Common myeloid progenitor, CD34-positive (primary cell): ENCODE data around the gene AKAP13.
A peak's percentile ranks its signal among the peaks of the same experiment; 100 is the strongest.

Experiments used
- CTCF ChIA-PET: fragments of 350-600 bp; sonication (Branson Sonifier 250); formaldehyde crosslinking; loops from one replicate; lab custom pipeline; 2021; ENCODE audit warnings: antibody characterized with exemption; lab: Charles Lee
- POLR2A ChIA-PET: fragments of 350-600 bp; sonication (Branson Sonifier 250); formaldehyde crosslinking; loops from one replicate; lab custom pipeline; 2021; ENCODE audit warnings: antibody characterized with exemption; lab: Charles Lee
- DNase-seq, 3 donors: peaks; one replicate each; pipeline versions ENCODE4 v3.0.0 to v3.0.0-alpha.2; 2013
- H3K27ac ChIP-seq, 2 experiments: 1 replicate in 1 of 2; 2 replicates in 1 of 2; pipeline ENCODE4 v1.7.0; 2013; ENCODE audit warnings: inconsistent platforms in 2 of 2, low read length in 2 of 2, mild to moderate bottlenecking in 2 of 2, low read depth in 1 of 2, moderate library complexity in 1 of 2; ENCODE audit not compliant: severe bottlenecking in 2 of 2, insufficient read depth in 1 of 2, poor library complexity in 1 of 2
- H3K27me3 ChIP-seq, 5 experiments: replicated peaks in 2 of 5; 1 replicate in 3 of 5; 2 replicates in 2 of 5; pipeline versions ENCODE4 v1.6.1 to v1.7.0; 2013; ENCODE audit warnings: low read length in 4 of 5, mild to moderate bottlenecking in 2 of 5, moderate library complexity in 2 of 5, inconsistent platforms in 1 of 5; ENCODE audit not compliant: insufficient read depth in 5 of 5, control insufficient read depth in 4 of 5
- H3K36me3 ChIP-seq, 4 experiments: 1 replicate in 2 of 4; 2 replicates in 2 of 4; pipeline versions ENCODE4 v1.6.1 to v1.7.0; 2013; ENCODE audit warnings: low read length in 3 of 4, control low read depth in 1 of 4, mild to moderate bottlenecking in 1 of 4; ENCODE audit not compliant: control insufficient read depth in 4 of 4, insufficient read depth in 4 of 4
- H3K4me1 ChIP-seq, 4 experiments: 1 replicate in 3 of 4; 2 replicates in 1 of 4; pipeline versions ENCODE4 v1.6.1 to v1.7.1; 2013; ENCODE audit warnings: low read length in 3 of 4, mild to moderate bottlenecking in 3 of 4, control low read depth in 1 of 4, inconsistent platforms in 1 of 4, moderate library complexity in 1 of 4; ENCODE audit not compliant: control insufficient read depth in 4 of 4, insufficient read depth in 4 of 4; ENCODE audit errors: control extremely low read depth in 1 of 4
- H3K4me3 ChIP-seq, 7 experiments: 1 replicate in 4 of 7; 2 replicates in 3 of 7; pipeline versions ENCODE4 v1.5.1 to v1.7.0; 2013; ENCODE audit warnings: mild to moderate bottlenecking in 7 of 7, low read length in 6 of 7, moderate library complexity in 6 of 7, inconsistent platforms in 2 of 7, low read depth in 2 of 7, control low read depth in 1 of 7; ENCODE audit not compliant: insufficient read depth in 4 of 7, control insufficient read depth in 1 of 7; ENCODE audit errors: extremely low read depth in 1 of 7
- H3K9me3 ChIP-seq, 5 experiments: 1 replicate in 4 of 5; 2 replicates in 1 of 5; pipeline versions ENCODE4 v1.6.1 to v1.7.1; 2013; ENCODE audit warnings: low read length in 4 of 5, mild to moderate bottlenecking in 2 of 5, inconsistent platforms in 1 of 5, low read depth in 1 of 5, moderate library complexity in 1 of 5; ENCODE audit not compliant: control insufficient read depth in 4 of 5, insufficient read depth in 2 of 5; ENCODE audit errors: control extremely low read depth in 1 of 5
- WGBS: methylation state at CpG from one replicate; pipeline ENCODE4 v1.1.5; 2013; ENCODE audit not compliant: insufficient coverage; 5-methylcytosine and 5-hydroxymethylcytosine counted together

Gene AKAP13

DNA sequence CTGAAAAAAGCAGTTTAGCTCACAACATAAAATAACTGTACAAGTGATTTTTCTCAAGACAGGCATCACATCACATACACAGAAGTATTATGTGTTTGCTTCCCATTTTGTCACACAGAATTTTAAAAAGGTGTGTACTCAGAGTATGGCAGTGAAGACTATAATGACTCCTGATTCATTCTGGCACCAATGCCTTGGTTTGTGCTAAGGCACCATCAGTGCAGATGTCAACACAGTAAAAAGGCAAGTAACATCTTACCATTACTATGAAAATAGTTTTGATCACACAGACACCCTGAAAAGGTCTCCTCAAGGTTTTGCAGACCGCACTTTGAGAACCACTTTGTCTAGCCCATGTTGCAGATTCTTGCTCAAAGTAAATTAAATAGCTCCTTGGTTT is 222.8 kb downstream of the AKAP13 start:
- DNase-seq = no peak
- Histone ChIP-seq H3K27ac (no peak overlapping the region), H3K36me3 (peaks cover 7 to 18% (median 11%) of the 10 kb centered on the region in 4 experiments), H3K9me3 (no peaks in the 10 kb centered on the region), H3K27me3 (no peaks in the 10 kb centered on the region), H3K4me1 (peaks cover 0 to 20% (median 10%) of the 10 kb centered on the region in 4 experiments), H3K4me3 (no peak overlapping the region)
- ChIA-PET POLR2A (no interaction called here), CTCF (interaction anchor here (0.6 to 2.2 kb wide), 4 partner anchors 12 to 25 kb away, joined by 3 to 7 read pairs (median 4); no protein-coding TSS in a partner anchor)
- 100% methylated on average over 1 of the region's 1 CpG for WGBS

DNA sequence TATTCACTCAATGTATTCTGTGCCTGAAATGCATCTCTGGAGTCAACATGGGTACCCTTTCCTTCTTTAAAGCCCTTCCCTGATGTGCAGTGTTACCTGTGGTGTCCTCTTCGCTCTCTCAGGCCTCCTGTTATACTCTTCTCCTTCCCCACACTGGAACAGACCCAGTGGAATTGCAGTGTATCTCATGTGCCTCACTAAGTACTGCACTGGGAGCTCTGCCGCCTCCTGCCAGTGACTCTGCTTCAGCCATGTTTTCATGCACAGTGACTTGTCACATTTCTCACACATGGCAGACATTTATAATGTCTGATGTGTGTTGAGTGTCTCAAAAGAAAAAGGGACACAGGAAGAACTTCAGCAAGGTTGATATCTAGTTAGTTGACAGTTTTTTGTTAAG is 223.3 kb downstream of the AKAP13 start:
- Histone ChIP-seq H3K27me3 (no peaks in the 10 kb centered on the region), H3K4me1 (peaks cover 0 to 24% (median 12%) of the 10 kb centered on the region in 4 experiments), H3K36me3 (peaks cover 7 to 15% (median 8%) of the 10 kb centered on the region in 4 experiments), H3K27ac (no peak overlapping the region), H3K4me3 (no peak overlapping the region), H3K9me3 (no peaks in the 10 kb centered on the region)
- no peak for DNase-seq
- CTCF ChIA-PET = interaction anchor here (0.6 to 2.2 kb wide), 6 partner anchors 10 to 84 kb away, joined by 3 to 7 read pairs (median 4); no protein-coding TSS in a partner anchor
- POLR2A ChIA-PET = interaction anchor here (0.5 kb wide), 1 partner anchor 16 kb away, joined by 3 read pairs; no protein-coding TSS in a partner anchor
- 100% methylated on average over 1 of the region's 2 CpGs for WGBS

DNA sequence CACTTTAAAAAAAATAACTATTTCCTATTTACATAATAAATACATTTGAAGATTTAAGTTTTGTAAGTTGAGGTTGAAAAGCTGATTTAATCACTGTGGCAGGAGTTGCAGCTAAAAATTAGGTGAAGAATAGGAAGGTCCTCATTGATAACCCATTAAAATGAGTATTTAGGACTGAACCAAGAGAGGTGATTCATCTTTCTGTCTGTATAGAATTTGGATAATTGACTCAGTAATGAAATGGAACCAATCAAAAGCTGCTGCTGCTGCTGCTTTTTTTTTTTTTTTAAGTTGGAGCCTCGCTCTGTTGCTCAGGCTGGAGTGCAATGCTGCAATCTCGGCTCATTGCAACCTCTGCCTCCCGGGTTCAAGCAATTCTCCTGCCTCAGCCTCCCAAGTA is 223.8 kb downstream of the AKAP13 start:
- no peak for DNase-seq
- Histone ChIP-seq H3K27me3 (no peaks in the 10 kb centered on the region), H3K4me1 (peaks cover 0 to 24% (median 12%) of the 10 kb centered on the region in 4 experiments), H3K27ac (no peak overlapping the region), H3K9me3 (no peaks in the 10 kb centered on the region), H3K36me3 (peaks cover 3 to 13% (median 6%) of the 10 kb centered on the region in 4 experiments), H3K4me3 (no peak overlapping the region)
- ChIA-PET CTCF (interaction anchor here (1.1 to 2.2 kb wide), 6 partner anchors 10 to 24 kb away, joined by 3 to 7 read pairs (median 4); no protein-coding TSS in a partner anchor), POLR2A (interaction anchor here (0.5 kb wide), 1 partner anchor 15 kb away, joined by 3 read pairs; no protein-coding TSS in a partner anchor)
- 80% methylated on average over 1 of the region's 3 CpGs for WGBS

DNA sequence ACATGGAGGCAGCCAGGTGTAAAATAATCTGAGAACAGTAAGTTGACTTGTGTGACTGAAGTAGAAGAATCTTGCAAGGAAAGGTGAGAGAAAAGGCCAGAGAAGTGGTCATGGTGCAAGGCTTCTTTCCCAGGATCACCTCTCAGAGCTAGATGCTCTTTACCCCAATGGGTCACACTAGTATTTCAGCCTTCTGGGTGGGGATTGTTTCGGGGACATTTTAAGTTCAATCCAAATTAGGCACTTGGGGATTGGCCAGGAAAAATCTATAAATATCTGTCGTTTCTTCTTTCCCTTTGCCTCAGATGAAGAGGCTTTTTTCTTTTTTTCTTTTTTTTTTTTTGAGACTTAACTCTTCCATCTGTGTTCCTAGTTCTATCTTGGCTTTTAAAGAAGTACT is 226.3 kb downstream of the AKAP13 start:
- CTCF ChIA-PET = interaction anchor here (1.6 kb wide), 1 partner anchor 17 kb away, joined by 8 read pairs; no protein-coding TSS in a partner anchor
- H3K9me3 ChIP-seq = no peaks in the 10 kb centered on the region

DNA sequence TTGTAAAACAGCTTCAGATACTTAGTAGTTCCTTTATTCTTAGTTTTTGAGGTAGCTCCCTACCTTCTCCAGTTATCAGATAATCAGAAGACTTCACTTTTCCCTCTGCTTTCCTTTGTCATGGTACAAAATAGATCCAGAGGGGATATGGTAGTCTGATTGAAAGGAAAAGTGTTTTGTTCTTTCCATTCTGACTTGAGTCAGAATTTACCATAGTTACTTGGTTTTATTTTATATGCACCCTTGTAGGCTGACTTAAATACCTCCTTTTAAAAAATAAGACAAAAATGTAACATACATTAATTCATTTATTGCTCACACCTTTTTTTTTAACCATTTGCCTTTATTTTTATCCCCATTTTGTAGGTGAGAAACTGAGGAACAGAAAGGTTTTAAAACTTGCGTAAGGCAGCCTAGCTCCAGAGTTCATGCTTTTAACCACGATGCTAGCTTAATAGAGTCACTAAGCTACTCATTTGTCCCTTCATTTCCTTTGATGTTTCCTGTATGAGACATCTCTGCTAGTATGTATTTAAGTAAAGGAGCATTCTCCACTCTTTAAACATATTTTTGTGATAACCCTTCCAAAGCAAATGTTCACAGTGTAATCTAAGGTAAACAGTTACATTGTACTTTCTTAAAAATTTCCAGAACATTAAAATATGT is 226.9 kb downstream of the AKAP13 start:
- Histone ChIP-seq H3K4me1 (peaks cover 5 to 27% (median 13%) of the 10 kb centered on the region in 4 experiments), H3K36me3 (peaks cover 3 to 10% (median 6%) of the 10 kb centered on the region in 4 experiments), H3K4me3 (no peak overlapping the region), H3K27me3 (no peaks in the 10 kb centered on the region), H3K27ac (no peak overlapping the region), H3K9me3 (no peaks in the 10 kb centered on the region)
- CTCF ChIA-PET = interaction anchor here (1.1 to 1.6 kb wide), 2 partner anchors 16 kb away, joined by 3 to 8 read pairs; no protein-coding TSS in a partner anchor
- DNase-seq = peak in 2 of 3 donors; percentile 44 to 56
- 60% methylated on average over 2 of the region's 2 CpGs for WGBS
- POLR2A ChIA-PET = no interaction called here

More for the DNA sequence above, 226.3 kb downstream of the AKAP13 start:
- peaks cover 3 to 10% (median 7%) of the 10 kb centered on the region in 4 experiments for H3K36me3 ChIP-seq
- DNase-seq = no peak
- WGBS = 60% methylated on average over 1 of the region's 2 CpGs
- H3K27ac ChIP-seq = no peak overlapping the region
- H3K4me1 ChIP-seq = peaks cover 5 to 27% (median 13%) of the 10 kb centered on the region in 4 experiments
- no peaks in the 10 kb centered on the region for H3K27me3 ChIP-seq
- no peak overlapping the region for H3K4me3 ChIP-seq
- POLR2A ChIA-PET = no interaction called here

DNA sequence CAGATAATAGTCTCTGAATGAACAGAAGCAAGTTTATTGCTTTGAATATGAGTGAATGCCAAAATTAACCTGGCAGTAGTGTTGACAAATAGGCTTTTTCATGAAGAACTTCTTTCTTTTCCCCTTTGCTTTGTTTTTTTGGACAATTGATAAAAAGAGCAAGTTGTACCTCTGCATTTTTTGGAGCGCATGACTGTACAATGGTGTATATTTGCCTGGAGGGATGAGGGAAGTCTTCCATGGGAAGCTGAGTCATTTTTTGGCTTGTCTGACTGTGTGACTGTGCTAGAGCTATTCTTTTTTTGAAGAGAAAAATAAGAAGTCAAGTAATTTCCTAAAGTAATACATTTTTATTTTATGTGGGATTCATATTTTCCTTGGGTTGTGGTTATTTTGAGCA is 227.4 kb downstream of the AKAP13 start:
- no CpG with 5 or more reads among the region's 1 CpG for WGBS
- no peaks in the 10 kb centered on the region for H3K9me3 ChIP-seq
- no peak overlapping the region for H3K4me3 ChIP-seq
- H3K36me3 ChIP-seq = peaks cover 3 to 10% (median 6%) of the 10 kb centered on the region in 4 experiments
- H3K27me3 ChIP-seq = no peaks in the 10 kb centered on the region
- peak in 1 of 3 donors; percentile 37 for DNase-seq
- CTCF ChIA-PET = interaction anchor here (1.1 to 1.6 kb wide), 2 partner anchors 15 to 17 kb away, joined by 3 to 8 read pairs; no protein-coding TSS in a partner anchor
- H3K27ac ChIP-seq = no peak overlapping the region
- H3K4me1 ChIP-seq = peaks cover 5 to 27% (median 13%) of the 10 kb centered on the region in 4 experiments
- POLR2A ChIA-PET = no interaction called here

DNA sequence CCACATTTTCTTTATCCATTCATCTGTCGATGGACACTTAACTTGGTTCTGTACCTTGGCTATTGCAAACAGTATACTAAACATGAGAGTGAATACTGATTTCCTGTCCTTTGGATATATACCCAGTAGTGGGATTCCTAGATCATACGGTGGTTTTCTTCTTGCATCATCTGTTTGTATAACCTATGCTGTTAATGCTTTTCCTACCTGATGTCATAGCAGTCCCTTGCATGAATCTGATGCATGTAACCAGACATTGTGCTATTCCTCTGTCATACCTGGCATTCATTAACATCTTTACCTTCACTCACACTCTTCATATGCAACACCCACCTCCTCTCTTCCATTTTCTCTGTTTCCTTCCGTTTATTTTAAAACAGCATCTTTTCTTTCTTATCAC is 229.1 kb downstream of the AKAP13 start:
- no peak overlapping the region for H3K27ac ChIP-seq
- ChIA-PET CTCF (no interaction called here), POLR2A (no interaction called here)
- no peaks in the 10 kb centered on the region for H3K27me3 ChIP-seq
- H3K4me1 ChIP-seq = peaks cover 5 to 27% (median 13%) of the 10 kb centered on the region in 4 experiments
- WGBS = 79% methylated on average over 3 of the region's 3 CpGs
- no peak overlapping the region for H3K4me3 ChIP-seq
- peak in 1 of 3 donors; percentile 26 for DNase-seq
- H3K9me3 ChIP-seq = no peaks in the 10 kb centered on the region
- peaks cover 0 to 5% (median 0%) of the 10 kb centered on the region in 4 experiments for H3K36me3 ChIP-seq
